GM12872 (cell line): ENCODE data around the gene NDUFC2.

ENCODE experiments used
- CTCF ChIP-seq: IDR thresholded peaks from 3 replicates; pipeline ENCODE4 v1.5.1; 2011; ENCODE audit warnings: low read depth, mild to moderate bottlenecking, low read length, moderate library complexity; ENCODE audit not compliant: insufficient read depth

The NDUFC2 gene

GRCh38 chr11:78079232-78080083 lies at the start of gene NDUFC2:
TSS of gene NDUFC2 (minus strand) at chr11:78079862. CDS start at chr11:78079744, 118 bp downstream.
- TF ChIP-seq CTCF, result no peak

- TF ChIP-seq CTCF, result no peak
Measured at GRCh38 chr11:78127403-78127802, 47.7 kb upstream of the NDUFC2 start.

- no peak for TF ChIP-seq CTCF
Measured at GRCh38 chr11:78112582-78113275, 33.1 kb upstream of the NDUFC2 start.

- TF ChIP-seq CTCF, result no peak
Measured at GRCh38 chr11:78111298-78111697, 31.6 kb upstream of the NDUFC2 start.

- TF ChIP-seq CTCF, result no peak
Measured at GRCh38 chr11:78110830-78111229, 31.2 kb upstream of the NDUFC2 start.

- no peak for TF ChIP-seq CTCF
Measured at GRCh38 chr11:78110351-78110750, 30.7 kb upstream of the NDUFC2 start.
